Adipose tissue (tissue), 3 donors: ENCODE data around the gene AANAT. TPM values are rescaled to one million over a fixed set of nuclear protein-coding genes. Genes with fewer than 3 reads are reported as not detected.
"Not testable (repeated sequence)": the region's sequence is repeated elsewhere in the genome, so short reads cannot be mapped to it uniquely, and the experiment has no call there.

Source experiments
- H3K27ac ChIP-seq: one replicate; pipeline ENCODE4 v1.5.1; 2013; ENCODE audit warnings: low read depth, low read length
- WGBS, 3 donors: extraction: QIAGEN DNeasy Blood & Tissue Kit; methylation state at CpG; one replicate each; pipeline ENCODE4 v1.1.7; 2013; 5-methylcytosine and 5-hydroxymethylcytosine counted together
- polyA plus RNA-seq, 3 donors: library from polyadenylated mRNA; stranded (reverse); fragments of 200-250 nt; gene quantifications; one replicate each; pipeline ENCODE4 v1.2.3, GENCODE V29; 2013
- donor health status: healthy with polysubstance abuse.
- donor health status: Bipolar disorder and iron deficiency.
- donor health status: healthy.

AANAT gene
- polyA plus RNA-seq, 3 donors, result 0.08 TPM; not detected in 2

GRCh38 chr17:76514355-76514754 lies 47.0 kb downstream of the AANAT start:
- WGBS, 3 donors, result 96 to 98% (median 98%) methylated on average over 6 of the region's 6 CpGs
- H3K27ac ChIP-seq, result not testable (repeated sequence)

GRCh38 chr17:76515274-76515949 lies 48.0 kb downstream of the AANAT start:
- no peak overlapping the region for H3K27ac ChIP-seq
- WGBS, 3 donors, result 14 to 64% (median 18%) methylated on average over 22 of the region's 22 CpGs

- WGBS, 3 donors, result 91 to 96% (median 92%) methylated on average over 11 of the region's 11 CpGs
- H3K27ac ChIP-seq, result no peak overlapping the region
Measured at GRCh38 chr17:76517638-76518038, 50.2 kb downstream of the AANAT start.

- no peak overlapping the region for H3K27ac ChIP-seq
- WGBS, 3 donors, result 66 to 70% (median 67%) methylated on average over 15 of the region's 15 CpGs
Measured at GRCh38 chr17:76519048-76519966, 51.9 kb downstream of the AANAT start.

Other genes with a start within 250 kb of the AANAT start
- 10 to 100 TPM in 2 of 3 donors, 1 to 10 TPM in 1; 5.4 to 25.2 (median 12.3) TPM for gene RNF157, start 227.1 kb upstream of the AANAT start, polyA plus RNA-seq
- 10 to 100 TPM; 14.4 to 43.7 (median 40.1) TPM for gene UBALD2, start 202.3 kb upstream of the AANAT start, polyA plus RNA-seq
- gene QRICH2, start 159.3 kb upstream of the AANAT start, polyA plus RNA-seq, result 1 to 10 TPM; 1.3 to 2.2 (median 2.2) TPM
- 10 to 100 TPM; 25.6 to 40.7 (median 30.6) TPM for gene PRPSAP1, start 113.7 kb upstream of the AANAT start, polyA plus RNA-seq
- 10 to 100 TPM in 2 of 3 donors, 1 to 10 TPM in 1; 8.4 to 33.0 (median 15.5) TPM for gene SPHK1, start 83.0 kb upstream of the AANAT start, polyA plus RNA-seq
- gene UBE2O, start 14.5 kb upstream of the AANAT start, polyA plus RNA-seq, result 10 to 100 TPM in 2 of 3 donors, 1 to 10 TPM in 1; 6.2 to 10.1 (median 10.0) TPM
- gene RHBDF2, start 33.8 kb downstream of the AANAT start, polyA plus RNA-seq, result 10 to 100 TPM; 14.1 to 20.8 (median 19.8) TPM
- 10 to 100 TPM in 2 of 3 donors, 1 to 10 TPM in 1; 8.4 to 77.6 (median 54.4) TPM for gene CYGB, start 70.1 kb downstream of the AANAT start, polyA plus RNA-seq
- 10 to 100 TPM in 1 of 3 donors, 1 to 10 TPM in 2; 1.6 to 14.4 (median 4.7) TPM for gene PRCD, start 72.4 kb downstream of the AANAT start, polyA plus RNA-seq
- 1 to 10 TPM; 2.0 to 6.4 (median 4.2) TPM for gene ST6GALNAC2, start 118.3 kb downstream of the AANAT start, polyA plus RNA-seq
- gene ST6GALNAC1, start 176.2 kb downstream of the AANAT start, polyA plus RNA-seq, result 1 to 10 TPM in 2 of 3 donors, under 1 TPM in 1; 0.41 to 7.0 (median 2.2) TPM
- 100 to 1,000 TPM in 2 of 3 donors, 10 to 100 TPM in 1; 47.6 to 192 (median 176) TPM for gene MXRA7, start 243.4 kb downstream of the AANAT start, polyA plus RNA-seq